Measurements from ENCODE around the gene TFR2. TPM values are rescaled to one million over a fixed set of nuclear protein-coding genes. Genes with fewer than 3 reads are reported as not detected.

The TFR2 gene
- total and polyA plus RNA-seq, 2 of the 13 experiments (the other 11 are each of a cell fraction or from before 2014, with no cell fraction given) = 36.9 to 64.2 TPM

GRCh38 chr7:100688326-100688860, 47.0 kb upstream of the TFR2 start:
- Histone ChIP-seq H3K27me3 (ENCODE audit: control insufficient read depth in 1 of 2, insufficient read depth in 2 of 2, low read length in 2 of 2) (no peaks in the 10 kb centered on the region), H3K4me1 (ENCODE audit: insufficient read depth, low read length) (peaks cover 23% of the 10 kb centered on the region), H3K9me3 (ENCODE audit: low read length) (no peaks in the 10 kb centered on the region), H3K4me3 (replicated peaks in 1 of 3; ENCODE audit: insufficient read depth in 1 of 3, low read depth in 2 of 3, low read length in 3 of 3) (no peak overlapping the region), H2AFZ (ENCODE audit: low read length) (no peak overlapping the region), H3K27ac (ENCODE audit: extremely low read length, insufficient read depth, low read length) (no peak overlapping the region), H3K36me3 (replicated peaks in 1 of 2; ENCODE audit: control insufficient read depth in 1 of 2, insufficient read depth in 2 of 2, low read length in 2 of 2) (peaks cover 35 to 65% of the 10 kb centered on the region in 2 experiments), H3K79me2 (ENCODE audit: insufficient read depth, low read length) (peaks cover 47% of the 10 kb centered on the region), H4K20me1 (ENCODE audit: insufficient read depth, low read length) (peaks cover 40% of the 10 kb centered on the region), H3K9ac (ENCODE audit: insufficient read depth, low read depth, low read length) (no peak overlapping the region), H3K4me2 (ENCODE audit: low read depth, low read length) (no peak overlapping the region)
- TF ChIP-seq POLR2A (IDR thresholded peaks at IDR 0.05; ENCODE audit: insufficient read depth in 1 of 2, low read depth in 2 of 2, low read length in 2 of 2) (0 out of 4 replicates have a peak, but pooled peaks of 1 of the 2 experiments have one; percentile 20), FOXP4 (CRISPR knock-in tag; IDR thresholded peaks at IDR 0.05) (no peak), ZSCAN22 (CRISPR knock-in tag; IDR thresholded peaks at IDR 0.05) (no peak), ZNF619 (CRISPR knock-in tag; IDR thresholded peaks at IDR 0.05) (no peak), ZMYM2 (CRISPR knock-in tag; IDR thresholded peaks at IDR 0.05) (no peak)
- no peak for FAIRE-seq
- intact Hi-C loops (cut with micrococcal nuclease; ENCODE audit: unreplicated experiment) = no loop called here
- no peak for DNase-seq (ENCODE audit: low spot score)
- ChIA-PET CTCF (ENCODE audit: low intra/inter-chr PET ratio, low total read pairs) (no interaction called here), POLR2A (no interaction called here)
- no peak for ATAC-seq
- no TSS peak for BruUV-seq (replicated peaks)
- 94% methylated on average over 16 of the region's 16 CpGs for WGBS (ENCODE audit: low lambda C conversion rate)
- in situ Hi-C loops (cut with HindIII; ENCODE audit: extremely low pct_ligation_motif_present, low pct_unique_long_range_greater_than_20kb) = no loop called here

GRCh38 chr7:100687751-100688300, 46.5 kb upstream of the TFR2 start:
- POLR2A ChIA-PET = interaction anchor here (0.6 kb wide), 1 partner anchor 165 kb away, joined by 3 read pairs; the partner anchor contains the start of gene SLC12A9
- intact Hi-C loops (cut with micrococcal nuclease; ENCODE audit: unreplicated experiment) = no loop called here
- Histone ChIP-seq H3K4me1 (ENCODE audit: insufficient read depth, low read length) (peaks cover 22% of the 10 kb centered on the region), H4K20me1 (ENCODE audit: insufficient read depth, low read length) (peaks cover 40% of the 10 kb centered on the region), H3K4me2 (ENCODE audit: low read depth, low read length) (no peak overlapping the region), H3K79me2 (ENCODE audit: insufficient read depth, low read length) (peaks cover 42% of the 10 kb centered on the region), H3K9me3 (ENCODE audit: low read length) (no peaks in the 10 kb centered on the region), H2AFZ (ENCODE audit: low read length) (no peak overlapping the region), H3K27ac (ENCODE audit: extremely low read length, insufficient read depth, low read length) (no peak overlapping the region), H3K36me3 (replicated peaks in 1 of 2; ENCODE audit: control insufficient read depth in 1 of 2, insufficient read depth in 2 of 2, low read length in 2 of 2) (peaks cover 40 to 67% of the 10 kb centered on the region in 2 experiments), H3K4me3 (replicated peaks in 1 of 3; ENCODE audit: insufficient read depth in 1 of 3, low read depth in 2 of 3, low read length in 3 of 3) (no peak overlapping the region), H3K9ac (ENCODE audit: insufficient read depth, low read depth, low read length) (no peak overlapping the region), H3K27me3 (ENCODE audit: control insufficient read depth in 1 of 2, insufficient read depth in 2 of 2, low read length in 2 of 2) (no peaks in the 10 kb centered on the region)
- FAIRE-seq = no peak
- BruUV-seq (replicated peaks) = no TSS peak
- in situ Hi-C loops (cut with HindIII; ENCODE audit: extremely low pct_ligation_motif_present, low pct_unique_long_range_greater_than_20kb) = no loop called here
- WGBS (ENCODE audit: low lambda C conversion rate) = 97% methylated on average over 11 of the region's 25 CpGs
- TF ChIP-seq RBFOX2 (IDR thresholded peaks at IDR 0.05; ENCODE audit: low read depth, low read length) = peak; percentile 43
- no peak for TF ChIP-seq ZNF281 (CRISPR knock-in tag; IDR thresholded peaks at IDR 0.05; ENCODE audit: borderline replicate concordance)
- ATAC-seq = no peak
- CTCF ChIA-PET (ENCODE audit: low intra/inter-chr PET ratio, low total read pairs) = interaction anchor here (0.6 kb wide), 1 partner anchor 266 kb away, joined by 3 read pairs; no protein-coding TSS in a partner anchor
- DNase-seq (ENCODE audit: low spot score) = no peak
